ENCODE results near the gene PPIH.
"Not testable (repeated sequence)": the region's sequence is repeated elsewhere in the genome, so short reads cannot be mapped to it uniquely, and the experiment has no call there.

The PPIH gene

DNA sequence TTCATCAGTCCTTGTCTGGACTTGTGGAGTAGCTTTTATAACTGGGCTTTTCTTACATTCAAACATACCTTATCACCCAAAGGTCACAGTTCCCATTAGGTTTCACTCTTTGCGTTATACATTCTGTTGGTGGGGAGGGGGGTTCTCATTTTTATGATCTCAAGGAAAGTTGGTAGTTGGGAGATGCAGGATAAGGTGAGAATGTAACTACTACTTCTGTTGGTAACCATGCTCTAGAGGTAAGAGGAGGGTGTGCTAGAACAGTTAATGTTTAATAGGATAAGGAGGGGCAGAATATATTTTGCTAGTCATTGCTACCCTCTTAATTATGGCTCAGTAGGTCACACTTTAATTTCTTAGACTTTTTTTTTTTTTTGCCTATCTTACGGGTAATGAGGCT, 34.7 kb downstream of the PPIH start:
- Histone ChIP-seq H3K27me3 (ENCODE audit: control insufficient read depth in 2 of 2, insufficient read depth in 2 of 2, low read length in 2 of 2) (no peaks in the 10 kb centered on the region), H3K9me3 (ENCODE audit: control insufficient read depth in 2 of 2, low read length in 2 of 2) (no peaks in the 10 kb centered on the region), H3K36me3 (ENCODE audit: control insufficient read depth in 2 of 2, insufficient read depth in 2 of 2, low read length in 2 of 2) (peaks cover 21 to 29% of the 10 kb centered on the region in 2 donors), H3K9ac (ENCODE audit: low read depth in 1 of 2, low read length in 2 of 2) (peak overlapping the region in 1 of 2 donors; percentile 39), H3K4me3 (ENCODE audit: low read length in 2 of 2) (peak overlapping the region; percentile 20 to 42), H3K4me1 (ENCODE audit: control insufficient read depth in 2 of 2, insufficient read depth in 2 of 2, low read length in 2 of 2) (peaks cover 39 to 61% of the 10 kb centered on the region in 2 donors), H3K27ac (ENCODE audit: low read depth in 2 of 2, low read length in 2 of 2) (peak overlapping the region; percentile 56 to 91)

DNA sequence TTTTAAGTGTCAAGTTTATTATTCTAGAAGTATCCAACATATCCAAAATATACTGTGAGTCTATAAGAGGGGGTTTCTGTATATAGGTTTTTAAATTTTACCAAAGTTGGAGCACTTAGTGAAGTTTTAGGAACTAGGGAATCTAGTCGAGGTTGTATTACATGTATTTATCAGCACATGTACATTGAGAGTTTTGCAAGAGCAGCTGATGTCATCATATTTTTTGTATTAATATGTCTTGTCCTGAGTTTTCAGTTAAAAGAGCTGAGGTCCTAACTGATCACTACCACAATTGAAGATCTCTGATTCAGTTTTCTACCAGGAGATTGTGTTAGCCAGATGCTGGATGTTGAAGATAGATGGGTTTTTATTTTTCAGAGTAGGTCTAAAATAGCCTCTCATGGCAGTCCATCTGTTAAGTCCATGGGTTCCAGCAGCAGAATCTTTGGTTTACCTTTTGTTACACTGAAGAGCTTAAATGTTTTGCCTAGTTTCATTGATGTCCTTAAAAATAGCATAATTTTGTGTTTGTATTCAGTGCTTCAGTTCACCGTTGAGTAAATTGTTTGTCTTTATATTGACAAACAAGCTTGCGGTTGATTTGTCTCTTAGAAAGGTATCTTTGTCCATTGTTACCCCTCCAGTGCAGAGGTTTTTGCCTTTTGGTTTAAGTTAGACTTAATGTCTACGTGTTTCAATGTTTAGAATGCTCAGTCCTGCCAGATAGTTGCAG, 40.0 kb downstream of the PPIH start:
- Histone ChIP-seq H3K9ac (ENCODE audit: low read depth in 1 of 2, low read length in 2 of 2) (no peak overlapping the region), H3K27me3 (ENCODE audit: control insufficient read depth in 2 of 2, insufficient read depth in 2 of 2, low read length in 2 of 2) (no peaks in the 10 kb centered on the region), H3K27ac (ENCODE audit: low read depth in 2 of 2, low read length in 2 of 2) (no peak overlapping the region), H3K36me3 (ENCODE audit: control insufficient read depth in 2 of 2, insufficient read depth in 2 of 2, low read length in 2 of 2) (peaks cover 57 to 73% of the 10 kb centered on the region in 2 donors), H3K4me1 (ENCODE audit: control insufficient read depth in 2 of 2, insufficient read depth in 2 of 2, low read length in 2 of 2) (peaks cover 11% of the 10 kb centered on the region in 2 donors), H3K4me3 (ENCODE audit: low read length in 2 of 2) (no peak overlapping the region), H3K9me3 (ENCODE audit: control insufficient read depth in 2 of 2, low read length in 2 of 2) (no peaks in the 10 kb centered on the region)

DNA sequence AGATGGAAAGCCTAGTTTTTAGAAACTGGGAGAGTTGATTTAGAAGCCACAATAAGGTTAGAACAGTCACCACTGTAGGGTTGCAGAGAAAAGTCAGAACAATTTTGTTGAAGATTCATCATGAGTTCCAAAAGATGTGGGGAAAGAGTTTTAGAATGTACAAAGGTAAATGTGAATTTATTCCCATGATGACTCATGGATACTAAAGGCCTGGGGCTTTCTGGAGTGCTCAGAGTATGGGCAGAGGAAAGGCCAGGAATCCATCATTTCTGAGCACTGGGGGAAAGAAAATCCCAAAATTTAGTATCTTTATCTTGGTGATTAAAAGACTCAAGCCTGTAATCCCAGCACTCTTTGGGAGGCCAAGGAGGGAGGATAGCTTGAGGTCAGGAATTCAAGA, 41.8 kb downstream of the PPIH start:
- no peaks in the 10 kb centered on the region for H3K27me3 ChIP-seq (ENCODE audit: control insufficient read depth in 2 of 2, insufficient read depth in 2 of 2, low read length in 2 of 2)
- no peak overlapping the region for H3K9ac ChIP-seq (ENCODE audit: low read depth in 1 of 2, low read length in 2 of 2)
- H3K4me1 ChIP-seq (ENCODE audit: control insufficient read depth in 2 of 2, insufficient read depth in 2 of 2, low read length in 2 of 2), result no peaks in the 10 kb centered on the region
- H3K36me3 ChIP-seq (ENCODE audit: control insufficient read depth in 2 of 2, insufficient read depth in 2 of 2, low read length in 2 of 2), result peaks cover 71 to 83% of the 10 kb centered on the region in 2 donors
- no peaks in the 10 kb centered on the region for H3K9me3 ChIP-seq (ENCODE audit: control insufficient read depth in 2 of 2, low read length in 2 of 2)
- H3K4me3 ChIP-seq (ENCODE audit: low read length in 2 of 2), result no peak overlapping the region
- H3K27ac ChIP-seq (ENCODE audit: low read depth in 2 of 2, low read length in 2 of 2), result no peak overlapping the region

DNA sequence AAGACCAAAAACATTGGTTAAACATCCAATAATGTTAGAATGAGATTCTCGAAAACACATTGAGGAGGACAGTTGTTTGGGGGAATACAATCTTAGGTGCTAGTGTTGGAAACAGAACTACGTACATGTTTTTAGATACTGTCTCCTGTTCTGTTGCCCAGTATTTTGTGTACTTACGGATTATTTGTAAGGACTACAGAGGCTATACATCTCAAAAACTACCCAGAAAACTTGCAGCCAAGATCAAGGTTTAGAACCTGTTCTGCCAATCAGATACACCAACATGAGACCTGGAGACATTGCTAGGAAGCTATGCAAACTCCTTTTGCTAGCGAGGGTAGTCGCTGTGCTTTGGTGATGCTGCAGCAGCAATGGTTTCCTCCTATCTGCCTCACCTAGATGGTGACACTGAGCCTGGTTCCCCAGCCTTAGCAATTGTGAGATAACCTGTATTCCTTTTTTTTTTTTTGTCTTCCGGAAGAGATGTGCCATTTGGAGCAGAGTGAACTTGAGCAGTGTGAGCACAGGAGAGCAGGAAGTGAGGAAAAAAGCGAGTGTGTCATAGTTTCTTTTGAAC, 45.8 kb downstream of the PPIH start:
- H3K27ac ChIP-seq (ENCODE audit: low read depth in 2 of 2, low read length in 2 of 2), result no peak overlapping the region

DNA sequence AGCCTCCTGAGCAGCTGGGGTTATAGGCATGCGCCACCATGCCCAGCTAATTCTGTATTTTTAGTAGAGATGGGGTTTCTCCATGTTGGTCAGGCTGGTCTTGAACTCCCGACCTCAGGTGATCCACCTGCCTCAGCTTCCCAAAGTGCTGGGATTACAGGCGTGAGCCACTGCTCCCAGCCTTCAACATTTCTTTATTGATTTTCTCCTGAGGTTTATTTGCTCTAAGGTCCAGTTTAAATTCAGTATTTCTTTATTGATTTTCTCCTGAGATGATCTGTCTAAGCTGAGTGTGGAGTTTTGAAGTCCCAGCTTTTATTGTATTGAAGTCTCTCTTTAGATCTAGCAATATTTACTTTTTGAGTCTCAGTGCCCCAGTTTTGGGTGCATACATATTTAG, 54.6 kb downstream of the PPIH start:
- not testable (repeated sequence) for H3K4me1 ChIP-seq (ENCODE audit: control insufficient read depth in 2 of 2, insufficient read depth in 2 of 2, low read length in 2 of 2); H3K9me3 ChIP-seq (ENCODE audit: control insufficient read depth in 2 of 2, low read length in 2 of 2); H3K4me3 ChIP-seq (ENCODE audit: low read length in 2 of 2); H3K36me3 ChIP-seq (ENCODE audit: control insufficient read depth in 2 of 2, insufficient read depth in 2 of 2, low read length in 2 of 2); H3K27ac ChIP-seq (ENCODE audit: low read depth in 2 of 2, low read length in 2 of 2); H3K9ac ChIP-seq (ENCODE audit: low read depth in 1 of 2, low read length in 2 of 2); H3K27me3 ChIP-seq (ENCODE audit: control insufficient read depth in 2 of 2, insufficient read depth in 2 of 2, low read length in 2 of 2)

More for the DNA sequence above, 45.8 kb downstream of the PPIH start:
- no peaks in the 10 kb centered on the region for H3K4me1 ChIP-seq (ENCODE audit: control insufficient read depth in 2 of 2, insufficient read depth in 2 of 2, low read length in 2 of 2)
- peaks cover 54 to 58% of the 10 kb centered on the region in 2 donors for H3K36me3 ChIP-seq (ENCODE audit: control insufficient read depth in 2 of 2, insufficient read depth in 2 of 2, low read length in 2 of 2)
- H3K9ac ChIP-seq (ENCODE audit: low read depth in 1 of 2, low read length in 2 of 2), result no peak overlapping the region
- no peaks in the 10 kb centered on the region for H3K9me3 ChIP-seq (ENCODE audit: control insufficient read depth in 2 of 2, low read length in 2 of 2)
- H3K27me3 ChIP-seq (ENCODE audit: control insufficient read depth in 2 of 2, insufficient read depth in 2 of 2, low read length in 2 of 2), result no peaks in the 10 kb centered on the region
- H3K4me3 ChIP-seq (ENCODE audit: low read length in 2 of 2), result no peak overlapping the region

DNA sequence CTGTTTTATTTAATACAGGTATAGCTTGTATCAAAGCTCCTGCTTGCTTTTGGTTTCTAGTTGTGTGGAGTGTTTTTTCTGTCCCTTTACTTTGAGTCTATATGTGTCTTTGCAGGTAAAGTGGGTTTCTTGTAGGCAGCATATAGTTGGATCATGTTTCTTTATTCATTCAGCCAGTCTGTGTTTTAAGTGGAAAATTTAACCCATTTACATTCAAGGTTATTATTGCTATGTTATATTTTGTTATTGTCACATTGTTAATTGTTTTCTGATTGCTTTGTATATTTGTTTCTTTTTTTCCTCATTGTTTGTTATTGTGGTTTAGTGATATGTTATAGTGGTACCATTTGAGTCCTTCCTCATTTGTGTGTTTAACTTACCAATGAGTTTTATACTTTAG, 55.1 kb downstream of the PPIH start:
- H3K36me3 ChIP-seq (ENCODE audit: control insufficient read depth in 2 of 2, insufficient read depth in 2 of 2, low read length in 2 of 2), result peaks cover 7 to 8% of the 10 kb centered on the region in 2 donors
- H3K4me3 ChIP-seq (ENCODE audit: low read length in 2 of 2), result no peak overlapping the region
- H3K9me3 ChIP-seq (ENCODE audit: control insufficient read depth in 2 of 2, low read length in 2 of 2), result peaks cover 0 to 6% of the 10 kb centered on the region in 2 donors
- H3K27ac ChIP-seq (ENCODE audit: low read depth in 2 of 2, low read length in 2 of 2), result no peak overlapping the region
- no peaks in the 10 kb centered on the region for H3K27me3 ChIP-seq (ENCODE audit: control insufficient read depth in 2 of 2, insufficient read depth in 2 of 2, low read length in 2 of 2)
- no peak overlapping the region for H3K9ac ChIP-seq (ENCODE audit: low read depth in 1 of 2, low read length in 2 of 2)
- H3K4me1 ChIP-seq (ENCODE audit: control insufficient read depth in 2 of 2, insufficient read depth in 2 of 2, low read length in 2 of 2), result no peaks in the 10 kb centered on the region

DNA sequence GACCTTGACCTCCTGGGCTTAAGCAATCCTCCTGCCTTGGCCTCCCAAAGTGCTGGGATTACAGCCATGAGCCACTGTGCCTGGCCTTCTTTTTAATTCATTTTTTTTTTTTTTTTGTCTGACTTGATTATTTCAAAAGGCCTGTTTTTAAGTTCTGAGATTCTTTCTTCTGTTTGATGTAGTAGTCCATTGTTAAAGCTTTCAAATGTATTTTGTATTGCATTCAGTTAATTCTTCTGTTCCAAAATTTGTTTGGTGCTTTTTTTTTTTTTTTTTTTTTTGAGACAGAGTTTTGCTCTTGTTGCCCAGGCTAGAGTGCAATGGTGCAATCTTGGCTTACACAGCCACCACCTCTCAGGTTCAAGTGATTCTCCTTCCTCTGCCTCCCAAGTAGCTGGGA, 56.2 kb downstream of the PPIH start:
- not testable (repeated sequence) for H3K27me3 ChIP-seq (ENCODE audit: control insufficient read depth in 2 of 2, insufficient read depth in 2 of 2, low read length in 2 of 2); H3K36me3 ChIP-seq (ENCODE audit: control insufficient read depth in 2 of 2, insufficient read depth in 2 of 2, low read length in 2 of 2); H3K4me3 ChIP-seq (ENCODE audit: low read length in 2 of 2); H3K27ac ChIP-seq (ENCODE audit: low read depth in 2 of 2, low read length in 2 of 2); H3K9me3 ChIP-seq (ENCODE audit: control insufficient read depth in 2 of 2, low read length in 2 of 2); H3K4me1 ChIP-seq (ENCODE audit: control insufficient read depth in 2 of 2, insufficient read depth in 2 of 2, low read length in 2 of 2); H3K9ac ChIP-seq (ENCODE audit: low read depth in 1 of 2, low read length in 2 of 2)

DNA sequence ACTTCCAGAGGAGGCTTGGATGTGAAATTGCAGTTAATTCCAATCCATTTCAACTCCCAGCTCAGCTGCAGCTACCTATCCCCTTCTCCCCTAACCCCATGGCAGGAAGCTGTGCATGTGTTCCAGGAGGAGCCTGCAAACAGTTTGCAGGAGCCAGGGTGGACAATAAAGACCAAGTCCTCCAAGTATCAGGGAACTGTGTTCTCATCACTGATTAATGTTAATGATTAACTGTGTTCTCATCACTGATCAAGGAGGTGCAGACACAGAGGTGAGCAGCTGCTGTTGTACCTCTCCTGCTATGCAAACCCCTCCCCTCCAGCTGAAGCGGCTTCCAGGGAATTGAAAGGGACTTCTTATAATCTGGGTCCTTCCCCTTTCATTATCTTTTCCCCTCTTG, 62.6 kb downstream of the PPIH start:
- Histone ChIP-seq H3K4me3 (ENCODE audit: low read length in 2 of 2) (no peak overlapping the region), H3K36me3 (ENCODE audit: control insufficient read depth in 2 of 2, insufficient read depth in 2 of 2, low read length in 2 of 2) (no peaks in the 10 kb centered on the region), H3K27ac (ENCODE audit: low read depth in 2 of 2, low read length in 2 of 2) (no peak overlapping the region), H3K27me3 (ENCODE audit: control insufficient read depth in 2 of 2, insufficient read depth in 2 of 2, low read length in 2 of 2) (no peaks in the 10 kb centered on the region), H3K4me1 (ENCODE audit: control insufficient read depth in 2 of 2, insufficient read depth in 2 of 2, low read length in 2 of 2) (no peaks in the 10 kb centered on the region), H3K9me3 (ENCODE audit: control insufficient read depth in 2 of 2, low read length in 2 of 2) (no peaks in the 10 kb centered on the region), H3K9ac (ENCODE audit: low read depth in 1 of 2, low read length in 2 of 2) (no peak overlapping the region)

DNA sequence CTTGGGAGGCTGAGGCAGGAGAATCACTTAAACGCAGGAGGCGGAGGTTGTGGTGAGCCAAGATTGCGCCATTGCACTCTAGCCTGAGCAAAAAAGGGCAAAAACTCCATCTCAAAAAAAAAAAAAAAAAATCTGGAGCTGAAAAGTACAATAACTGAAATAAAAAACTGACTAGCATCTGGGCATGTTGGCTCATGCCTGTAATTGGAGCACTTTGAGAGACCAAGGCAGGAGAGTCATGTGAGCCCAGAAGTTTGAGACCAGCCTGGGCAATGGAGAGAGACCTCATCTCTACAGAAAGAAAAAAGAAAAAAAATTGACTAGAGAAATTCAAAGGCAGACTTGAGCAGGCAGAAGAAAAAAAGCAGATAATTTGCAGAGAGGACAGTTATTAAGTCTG, 63.7 kb downstream of the PPIH start:
- Histone ChIP-seq H3K9ac (ENCODE audit: low read depth in 1 of 2, low read length in 2 of 2) (no peak overlapping the region), H3K27ac (ENCODE audit: low read depth in 2 of 2, low read length in 2 of 2) (no peak overlapping the region), H3K27me3 (ENCODE audit: control insufficient read depth in 2 of 2, insufficient read depth in 2 of 2, low read length in 2 of 2) (no peaks in the 10 kb centered on the region), H3K9me3 (ENCODE audit: control insufficient read depth in 2 of 2, low read length in 2 of 2) (no peaks in the 10 kb centered on the region), H3K36me3 (ENCODE audit: control insufficient read depth in 2 of 2, insufficient read depth in 2 of 2, low read length in 2 of 2) (no peaks in the 10 kb centered on the region), H3K4me3 (ENCODE audit: low read length in 2 of 2) (no peak overlapping the region), H3K4me1 (ENCODE audit: control insufficient read depth in 2 of 2, insufficient read depth in 2 of 2, low read length in 2 of 2) (no peaks in the 10 kb centered on the region)

DNA sequence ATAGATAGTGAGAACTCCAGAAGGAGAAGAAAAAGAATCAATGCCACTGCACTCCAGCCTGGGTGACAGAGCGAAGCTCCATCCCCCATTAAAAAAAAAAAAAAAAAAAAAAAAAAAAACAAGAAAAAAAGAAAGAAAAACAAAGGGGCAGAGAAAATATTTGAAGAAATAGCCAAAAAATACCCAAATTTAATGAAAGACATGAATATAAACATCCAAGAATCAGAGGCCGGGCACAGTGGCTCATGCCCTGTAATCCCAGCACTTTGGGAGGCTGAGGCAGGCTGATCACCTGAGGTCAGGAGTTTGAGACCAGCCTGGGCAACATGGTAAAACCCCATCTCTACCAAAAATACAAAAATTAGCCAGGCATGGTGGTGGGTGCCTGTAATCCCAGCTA, 64.2 kb downstream of the PPIH start:
- H3K36me3 ChIP-seq (ENCODE audit: control insufficient read depth in 2 of 2, insufficient read depth in 2 of 2, low read length in 2 of 2); H3K4me3 ChIP-seq (ENCODE audit: low read length in 2 of 2); H3K4me1 ChIP-seq (ENCODE audit: control insufficient read depth in 2 of 2, insufficient read depth in 2 of 2, low read length in 2 of 2); H3K9me3 ChIP-seq (ENCODE audit: control insufficient read depth in 2 of 2, low read length in 2 of 2); H3K27ac ChIP-seq (ENCODE audit: low read depth in 2 of 2, low read length in 2 of 2); H3K27me3 ChIP-seq (ENCODE audit: control insufficient read depth in 2 of 2, insufficient read depth in 2 of 2, low read length in 2 of 2); H3K9ac ChIP-seq (ENCODE audit: low read depth in 1 of 2, low read length in 2 of 2): not testable (repeated sequence)

Data from mucosa of rectum (tissue), 2 donors.